Hepatic stellate cell (primary cell): ENCODE measurements around the gene FOSL1.
"Not testable (repeated sequence)": the region's sequence is repeated elsewhere in the genome, so short reads cannot be mapped to it uniquely, and the experiment has no call there.

Source experiments
- DNase-seq: peaks from one replicate; pipeline ENCODE4 v3.0.0; 2011; ENCODE audit warnings: low spot score

The FOSL1 gene

DNA sequence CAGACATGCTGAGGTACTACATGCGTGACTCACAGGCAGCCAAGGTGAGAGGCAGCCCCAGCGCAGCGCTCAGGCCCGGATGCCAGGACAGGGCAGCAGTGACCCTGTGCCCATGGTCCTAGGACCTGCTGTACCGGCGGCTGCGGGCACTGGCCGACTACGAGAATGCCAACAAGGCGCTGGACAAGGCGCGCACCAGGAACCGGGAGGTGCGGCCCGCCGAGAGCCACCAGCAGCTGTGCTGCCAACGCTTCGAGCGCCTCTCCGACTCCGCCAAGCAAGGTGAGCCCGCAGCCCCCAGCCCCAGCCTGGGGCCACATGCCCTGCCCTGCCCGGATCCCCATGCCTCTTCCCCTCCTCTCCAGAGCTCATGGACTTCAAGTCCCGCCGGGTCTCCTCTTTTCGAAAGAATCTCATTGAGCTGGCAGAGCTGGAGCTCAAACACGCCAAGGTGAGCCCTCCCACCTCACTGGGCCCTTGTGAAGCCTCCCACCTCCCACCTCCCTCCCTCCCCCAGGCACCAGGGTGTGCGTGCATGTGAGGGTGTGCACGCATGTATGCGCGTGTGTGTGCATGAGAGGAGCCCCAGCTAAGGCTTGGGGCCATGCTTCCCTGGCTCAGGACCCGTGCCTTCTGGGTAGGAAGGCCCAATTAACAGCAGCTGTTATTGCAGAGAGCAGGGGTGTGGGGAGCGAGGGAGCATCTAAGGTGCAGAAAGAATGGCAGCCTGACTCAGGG, 47.5 kb downstream of the FOSL1 start:
- no peak for DNase-seq

- no peak for DNase-seq
Observed at GRCh38 chr11:65851811-65852507, 48.2 kb downstream of the FOSL1 start.

DNA sequence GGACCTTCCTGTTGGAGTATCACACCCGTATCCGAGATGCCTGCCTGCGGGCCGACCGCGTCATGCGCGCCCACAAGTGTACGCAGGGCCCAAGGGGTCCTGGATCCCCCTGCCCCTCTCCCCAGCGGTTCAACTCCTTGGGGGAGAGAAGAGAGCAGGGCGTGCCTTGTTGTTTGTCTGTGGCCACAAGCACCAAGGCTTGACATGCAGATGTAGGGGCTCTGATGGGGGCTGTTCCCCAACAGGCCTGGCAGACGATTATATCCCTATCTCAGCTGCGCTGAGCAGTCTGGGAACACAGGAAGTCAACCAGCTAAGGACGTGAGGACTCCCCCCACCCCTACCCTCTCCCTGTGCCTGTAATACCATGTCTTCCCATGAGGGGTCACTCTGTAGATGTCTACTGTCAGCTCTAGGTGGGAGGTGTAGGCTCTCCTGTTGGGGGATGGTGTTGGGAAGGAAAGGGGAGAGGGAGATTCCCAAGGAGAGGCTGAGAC, 49.1 kb downstream of the FOSL1 start:
- no peak for DNase-seq

GRCh38 chr11:65850217-65851082, 49.7 kb downstream of the FOSL1 start:
- no peak for DNase-seq

DNA sequence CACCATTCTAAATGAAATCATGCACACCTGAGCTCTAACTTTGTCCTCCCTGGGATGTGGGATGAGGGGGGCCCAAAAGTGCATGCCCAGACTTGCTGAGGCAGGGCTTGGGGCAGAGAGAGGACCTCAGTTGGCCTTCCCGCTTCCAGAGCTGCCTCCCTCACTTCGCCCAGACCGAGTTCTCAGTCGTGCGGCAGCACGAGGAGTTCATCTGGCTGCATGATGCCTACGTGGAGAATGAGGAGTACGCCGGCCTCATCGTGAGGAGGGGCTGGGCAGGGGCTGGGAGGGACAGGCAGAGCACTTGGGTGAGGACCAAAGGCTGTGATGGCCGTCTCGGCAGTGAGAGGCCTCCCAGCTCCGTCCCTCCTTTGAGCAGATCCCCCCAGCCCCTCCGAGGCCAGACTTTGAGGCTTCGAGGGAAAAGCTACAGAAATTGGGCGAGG, 50.4 kb downstream of the FOSL1 start:
- no peak for DNase-seq

DNA sequence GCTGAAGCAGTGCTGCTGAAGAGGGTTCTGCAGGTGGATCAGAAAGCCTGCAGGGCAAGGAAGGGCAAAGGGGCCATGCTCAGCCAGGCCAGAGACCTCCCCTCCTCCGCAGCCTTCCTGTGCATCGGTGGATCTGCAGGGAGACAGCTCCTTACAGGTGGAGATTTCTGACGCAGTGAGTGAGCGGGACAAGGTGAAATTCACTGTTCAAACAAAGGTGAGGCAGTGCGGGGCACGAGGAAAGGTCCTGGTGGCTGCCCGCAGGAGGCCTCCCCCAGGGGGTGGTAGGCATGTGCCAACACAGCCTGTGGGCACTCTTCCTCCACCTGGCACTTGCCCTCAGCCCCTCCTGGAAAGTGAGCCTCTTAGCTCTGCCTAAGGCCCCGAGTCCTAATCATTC, 50.8 kb downstream of the FOSL1 start:
- DNase-seq = no peak

DNA sequence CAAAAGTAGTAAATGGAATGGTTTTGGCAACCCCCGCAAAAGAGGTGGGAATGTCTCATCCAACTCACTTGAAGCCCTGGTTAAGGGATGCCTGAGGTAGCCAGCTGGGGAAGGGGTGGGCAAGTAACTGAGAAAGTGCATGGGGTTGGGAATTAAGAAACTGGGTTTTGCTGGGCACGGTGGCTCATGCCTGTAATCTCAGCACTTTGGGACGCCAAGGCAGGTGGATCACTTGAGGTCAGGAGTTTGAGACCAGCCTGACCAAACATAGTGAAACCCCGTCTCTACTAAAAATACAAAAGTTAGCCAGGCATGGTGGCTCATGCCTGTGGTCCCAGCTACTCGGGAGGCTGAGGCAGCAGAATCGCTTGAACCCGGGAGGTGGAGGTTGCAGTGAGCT, 51.5 kb downstream of the FOSL1 start:
- DNase-seq = not testable (repeated sequence)

GRCh38 chr11:65847746-65848145, 52.4 kb downstream of the FOSL1 start:
- DNase-seq = no peak

DNA sequence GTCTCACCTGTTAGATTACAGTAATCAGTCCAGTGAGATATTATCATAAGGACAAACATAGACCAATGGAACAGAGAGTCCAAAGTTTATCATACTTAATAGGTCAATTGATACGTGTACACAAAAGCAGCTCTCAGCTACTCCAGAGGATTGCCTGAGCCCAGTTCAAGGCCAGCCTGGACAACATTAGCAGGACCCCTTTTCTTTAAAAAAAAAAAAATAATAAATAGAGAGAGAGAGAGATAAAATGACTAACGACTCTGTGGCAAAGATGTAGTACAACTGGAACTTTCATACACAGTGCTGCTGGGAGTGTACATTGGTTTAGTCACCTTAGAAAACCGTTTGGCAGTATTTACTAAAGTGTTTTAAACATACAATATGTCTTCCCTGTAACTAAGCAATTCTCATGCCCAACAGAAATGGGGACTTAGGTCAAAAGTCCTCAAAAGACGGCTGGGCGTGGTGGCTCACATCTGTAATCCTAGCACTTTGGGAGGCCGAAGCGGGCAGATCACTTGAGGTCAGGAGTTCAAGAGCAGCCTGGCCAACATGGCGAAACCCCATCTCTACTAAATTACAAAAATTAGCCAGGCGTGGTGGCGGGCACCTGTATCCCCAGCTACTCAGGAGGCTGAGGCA, 55.8 kb downstream of the FOSL1 start:
- no peak for DNase-seq

GRCh38 chr11:65843811-65844210, 56.4 kb downstream of the FOSL1 start:
- DNase-seq = no peak

DNA sequence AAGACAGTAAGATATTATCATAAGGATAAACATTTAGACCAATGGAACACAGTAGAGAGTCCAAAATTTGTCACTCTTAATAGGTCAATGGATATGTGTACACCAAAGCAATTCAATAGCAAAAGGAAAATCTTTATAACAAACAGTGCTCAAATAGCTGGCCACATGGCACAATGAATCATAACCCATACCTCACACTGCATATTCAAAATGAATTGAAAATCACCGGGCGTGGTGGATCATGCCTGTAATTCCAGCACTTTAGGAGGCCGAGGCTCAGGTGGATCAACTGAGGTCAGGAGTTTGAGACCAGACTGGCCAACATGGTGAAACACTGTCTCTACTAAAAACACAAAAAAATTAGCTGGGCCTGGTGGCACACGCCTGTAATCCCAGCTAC, 58.0 kb downstream of the FOSL1 start:
- no peak for DNase-seq
